GM18499 (cell line): ENCODE measurements around the gene MAP3K10.
"Not testable (repeated sequence)": the region's sequence is repeated elsewhere in the genome, so short reads cannot be mapped to it uniquely, and the experiment has no call there.

ENCODE experiments used
- ATAC-seq: cut with Tn5 transposase; IDR thresholded peaks from one replicate; pipeline ENCODE4 v1.9.1; 2021; ENCODE audit warnings: moderate number of reproducible peaks; ENCODE audit not compliant: insufficient read depth, unreplicated experiment

The MAP3K10 gene

GRCh38 chr19:40214936-40215335, 23.7 kb downstream of the MAP3K10 start:
- no peak for ATAC-seq

GRCh38 chr19:40216013-40216776, 25.0 kb downstream of the MAP3K10 start:
- no peak for ATAC-seq

GRCh38 chr19:40216777-40217026, 25.5 kb downstream of the MAP3K10 start:
- ATAC-seq = no peak

GRCh38 chr19:40217027-40217810, 26.0 kb downstream of the MAP3K10 start:
- no peak for ATAC-seq

- ATAC-seq = no peak
Observed at GRCh38 chr19:40217934-40218890, 27.0 kb downstream of the MAP3K10 start, which contains the start of gene TTC9B. Gene TTC9B (minus strand): TSS chr19:40218384. CDS start chr19:40218381, 3 bp downstream.

GRCh38 chr19:40219029-40219428, 27.8 kb downstream of the MAP3K10 start:
- ATAC-seq = not testable (repeated sequence)

- ATAC-seq = no peak
Observed at GRCh38 chr19:40219721-40220276, 28.6 kb downstream of the MAP3K10 start.

GRCh38 chr19:40220674-40221073, 29.4 kb downstream of the MAP3K10 start:
- no peak for ATAC-seq

- ATAC-seq = no peak
Observed at GRCh38 chr19:40221858-40222619, 30.8 kb downstream of the MAP3K10 start.

GRCh38 chr19:40223135-40223822, 32.1 kb downstream of the MAP3K10 start:
- ATAC-seq = no peak

GRCh38 chr19:40224342-40225150, 33.3 kb downstream of the MAP3K10 start:
- no peak for ATAC-seq

- ATAC-seq = no peak
Observed at GRCh38 chr19:40225440-40226305, 34.4 kb downstream of the MAP3K10 start.

GRCh38 chr19:40228346-40228745, 37.1 kb downstream of the MAP3K10 start:
- ATAC-seq = no peak

GRCh38 chr19:40228863-40229262, 37.6 kb downstream of the MAP3K10 start:
- no peak for ATAC-seq

GRCh38 chr19:40229484-40229883, 38.3 kb downstream of the MAP3K10 start:
- no peak for ATAC-seq

- no peak for ATAC-seq
Observed at GRCh38 chr19:40229926-40230417, 38.7 kb downstream of the MAP3K10 start.

GRCh38 chr19:40231057-40231456, 39.8 kb downstream of the MAP3K10 start:
- no peak for ATAC-seq
